Ecto neural progenitor cell (in vitro differentiated cells): ENCODE data around the gene TBC1D22A.

Source experiments
- DNase-seq: peaks from one replicate; pipeline ENCODE4 v3.0.0-alpha.2; 2018; ENCODE audit warnings: low spot score

TBC1D22A gene

GRCh38 chr22:46909237-46910030 lies 147.0 kb downstream of the TBC1D22A start:
- DNase-seq: peak; percentile 48

GRCh38 chr22:46910624-46911023 lies 148.2 kb downstream of the TBC1D22A start:
- DNase-seq: peak; percentile 34

DNA sequence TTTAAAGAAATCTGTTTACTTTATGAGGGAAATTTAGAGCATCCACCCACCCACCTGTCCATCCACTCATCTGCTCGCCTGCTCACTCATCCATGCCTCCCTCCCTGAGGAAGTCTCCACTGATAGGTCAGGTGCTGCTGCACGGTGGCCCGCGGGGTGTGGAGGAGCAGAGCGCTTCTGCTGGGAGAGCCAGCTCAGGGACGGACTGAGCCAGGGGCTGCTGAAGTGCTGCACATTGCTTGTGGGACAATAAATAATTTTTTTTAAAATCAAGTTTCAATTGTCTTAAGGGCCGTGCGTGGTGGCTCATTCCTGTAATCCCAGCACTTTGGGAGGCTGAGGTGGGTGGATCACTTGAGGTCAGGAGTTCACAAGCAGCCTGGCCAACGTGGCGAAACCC lies 148.9 kb downstream of the TBC1D22A start:
- DNase-seq: peak; percentile 27

GRCh38 chr22:46913351-46913750 lies 150.9 kb downstream of the TBC1D22A start:
- no peak for DNase-seq

GRCh38 chr22:46914481-46914880 lies 152.0 kb downstream of the TBC1D22A start:
- DNase-seq: no peak

DNA sequence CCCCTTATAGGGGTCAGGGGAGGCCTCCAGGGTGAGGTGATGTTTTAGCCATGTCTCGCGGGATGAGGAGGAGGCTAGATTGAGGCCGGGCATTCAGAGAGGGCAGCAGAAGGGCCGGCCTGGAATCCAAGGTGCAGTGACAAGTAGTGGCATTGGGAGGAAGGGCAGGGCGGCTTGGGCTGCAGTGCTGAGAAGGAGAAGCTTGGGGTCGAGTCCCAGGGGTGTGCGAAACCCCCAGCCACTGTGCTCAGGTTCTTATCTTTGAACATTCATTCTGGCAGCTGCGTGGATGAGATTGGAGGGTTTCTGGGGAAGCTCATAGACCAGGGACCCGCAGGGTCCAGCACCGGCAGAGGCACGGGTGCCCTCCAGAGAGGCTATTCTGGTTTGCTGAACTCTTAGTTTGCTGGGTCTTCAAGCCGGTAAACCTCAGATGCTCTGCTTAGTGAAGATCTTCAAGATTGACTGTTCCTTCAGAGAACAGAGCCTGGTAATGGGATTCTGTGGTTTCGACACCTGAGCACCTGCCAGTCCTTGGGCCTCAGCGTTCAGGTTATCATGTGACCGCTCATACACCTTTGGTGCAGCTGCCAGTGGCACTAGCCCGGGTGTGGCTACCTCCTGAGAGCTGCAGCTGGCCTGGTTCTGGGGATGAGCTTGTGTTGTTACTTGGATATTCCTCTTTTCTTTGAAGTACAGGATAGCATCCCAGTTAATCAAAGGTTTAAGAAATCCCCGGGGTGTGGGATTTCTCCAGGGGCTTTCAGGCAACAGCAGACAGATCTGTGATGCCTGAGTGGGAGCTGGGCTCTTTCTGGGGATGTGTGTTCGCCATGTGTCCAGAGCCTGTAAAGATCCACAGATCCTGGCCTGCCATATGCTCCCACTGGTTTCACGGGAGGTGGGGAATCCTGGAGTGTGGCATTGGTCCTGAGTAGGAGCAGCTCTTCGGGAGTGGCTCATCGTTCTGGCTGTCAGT lies 152.8 kb downstream of the TBC1D22A start:
- no peak for DNase-seq

- DNase-seq: no peak
Observed at GRCh38 chr22:46915950-46916730, 153.7 kb downstream of the TBC1D22A start.

GRCh38 chr22:46916886-46917770 lies 154.7 kb downstream of the TBC1D22A start:
- DNase-seq: peak; percentile 29

DNA sequence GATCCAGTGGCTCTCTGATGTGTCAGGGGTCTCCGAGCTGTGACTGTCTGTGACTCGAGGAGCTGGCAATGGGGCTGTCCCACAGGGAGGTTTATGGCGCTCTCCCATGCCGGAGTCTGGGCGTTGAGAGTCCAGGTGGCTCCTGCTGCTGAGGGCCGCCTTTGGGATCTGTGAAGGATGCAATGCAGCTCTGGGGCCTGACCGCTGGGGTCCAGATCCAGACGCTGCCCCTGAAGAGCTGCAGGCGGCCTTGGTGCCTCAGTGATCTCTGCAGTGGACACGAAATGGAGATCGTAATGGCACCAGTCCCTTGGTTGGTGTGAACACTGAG lies 155.3 kb downstream of the TBC1D22A start:
- no peak for DNase-seq

DNA sequence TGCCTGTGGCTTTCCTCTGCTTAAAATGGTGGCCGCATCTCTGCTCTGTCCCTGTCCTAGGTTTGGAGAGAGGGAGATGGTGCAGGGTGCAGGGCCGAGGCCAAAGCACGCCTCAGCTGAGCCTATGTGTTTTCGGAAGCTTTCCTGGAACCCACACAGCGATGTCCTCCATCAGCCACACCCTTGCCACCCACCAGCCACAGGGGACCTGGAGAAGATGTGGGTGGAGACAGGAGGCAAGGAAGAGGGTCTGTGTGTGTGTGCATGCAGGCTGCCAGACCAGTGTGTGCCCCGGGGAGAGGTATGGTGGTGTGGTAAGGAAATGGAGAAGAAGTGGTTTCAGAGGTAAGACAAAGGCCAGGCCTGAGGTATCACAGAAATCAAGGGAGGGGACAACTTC lies 155.7 kb downstream of the TBC1D22A start:
- no peak for DNase-seq

DNA sequence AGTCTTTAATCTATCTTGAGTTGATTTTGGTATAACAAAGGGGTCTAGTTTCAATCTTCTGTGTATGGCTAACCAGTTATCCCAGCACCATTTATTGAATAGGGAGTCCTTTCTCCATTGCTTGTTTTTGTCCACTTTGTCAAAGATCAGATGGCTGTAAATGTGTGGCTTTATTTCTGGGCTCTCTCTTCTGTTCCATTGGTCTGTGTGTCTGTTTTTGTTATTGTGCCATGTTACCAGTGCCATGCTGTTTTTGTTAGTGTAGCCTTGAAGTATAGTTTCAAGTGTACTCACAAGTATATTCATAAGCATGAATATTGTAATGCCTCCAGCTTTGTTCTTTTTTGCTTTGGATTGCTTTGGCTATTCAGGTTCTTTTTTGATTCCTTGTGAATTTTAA lies 159.6 kb downstream of the TBC1D22A start:
- DNase-seq: no peak

- no peak for DNase-seq
Observed at GRCh38 chr22:46923394-46923793, 160.9 kb downstream of the TBC1D22A start.

GRCh38 chr22:46925818-46926217 lies 163.4 kb downstream of the TBC1D22A start:
- no peak for DNase-seq

GRCh38 chr22:46929046-46929709 lies 166.7 kb downstream of the TBC1D22A start:
- DNase-seq: no peak

GRCh38 chr22:46929710-46930204 lies 167.3 kb downstream of the TBC1D22A start:
- DNase-seq: no peak

DNA sequence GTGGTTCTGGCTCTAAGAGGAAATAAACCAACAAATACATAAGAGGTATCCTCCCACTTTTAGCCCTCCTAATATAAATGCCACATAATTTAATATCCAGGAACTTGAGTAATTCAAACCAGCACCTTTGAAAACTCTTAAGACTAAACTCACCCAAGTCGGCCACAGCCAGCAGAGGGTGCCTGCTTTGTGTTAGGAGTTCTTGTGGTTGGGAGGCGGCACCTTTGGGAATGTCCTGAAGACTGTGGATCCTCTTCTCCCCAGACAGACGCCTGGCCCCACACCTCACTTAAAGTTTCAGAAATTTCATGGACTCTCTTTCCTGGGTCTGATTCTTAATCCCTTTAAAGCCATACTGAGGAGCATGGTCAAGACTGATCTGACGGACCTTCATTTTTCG lies 169.0 kb downstream of the TBC1D22A start:
- no peak for DNase-seq

GRCh38 chr22:46931881-46932280 lies 169.4 kb downstream of the TBC1D22A start:
- no peak for DNase-seq

GRCh38 chr22:46933040-46933930 lies 170.8 kb downstream of the TBC1D22A start:
- DNase-seq: no peak

DNA sequence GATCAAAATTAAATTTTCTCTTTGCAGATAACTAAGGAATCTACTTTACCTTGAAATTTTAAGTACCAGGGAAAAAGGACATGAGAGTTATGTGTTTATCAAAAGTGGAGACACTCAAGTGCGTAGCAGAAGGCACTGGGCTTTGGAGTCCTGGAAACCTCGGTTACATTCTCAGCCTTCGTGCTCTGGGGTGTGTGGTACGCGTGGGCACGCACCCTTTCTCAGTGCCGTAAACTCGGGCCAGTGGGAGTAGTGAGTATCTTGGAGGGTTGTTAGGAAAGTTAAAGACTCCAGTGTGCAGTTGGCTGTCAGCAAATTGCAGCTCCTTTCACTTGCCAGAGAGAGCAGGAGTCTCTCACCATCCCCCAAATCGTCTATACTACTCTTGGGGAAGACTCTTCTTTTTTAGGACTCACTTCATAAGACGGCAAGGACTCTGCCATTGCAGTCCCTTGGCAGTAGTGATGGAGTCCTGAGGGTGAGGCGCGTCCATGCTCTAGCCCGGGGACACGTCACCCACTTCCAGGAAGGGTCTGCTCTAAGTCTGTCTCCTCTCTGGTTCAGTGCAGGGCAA lies 171.8 kb downstream of the TBC1D22A start:
- no peak for DNase-seq
